Esophagus muscularis mucosa (tissue), 3 donors: ENCODE data around the gene PPP1R3C.

ENCODE experiments used
- POLR2A ChIP-seq: fragments of 450-650 bp; IDR thresholded peaks from one replicate; pipeline ENCODE4 v1.6.1; 2017; ENCODE audit warnings: antibody characterized with exemption, moderate library complexity, mild to moderate bottlenecking, low read depth
- POLR2AphosphoS5 ChIP-seq, 2 donors: sonication (generic); formaldehyde crosslinking; IDR thresholded peaks; one replicate each; pipeline ENCODE4 v1.6.1; 2017; ENCODE audit warnings: antibody characterized with exemption in 2 of 2
- TF ChIP-seq, protein P1 (sequence below), 3 experiments: fragments of 200-600 bp in 2 of 3; fragments of 450-650 bp in 1 of 3; sonication (generic) in 2 of 3; IDR thresholded peaks; one replicate each; pipeline ENCODE4 v1.5.1; 2017 to 2019; ENCODE audit warnings: antibody characterized with exemption in 3 of 3, mild to moderate bottlenecking in 2 of 3, moderate library complexity in 1 of 3

DNA sequence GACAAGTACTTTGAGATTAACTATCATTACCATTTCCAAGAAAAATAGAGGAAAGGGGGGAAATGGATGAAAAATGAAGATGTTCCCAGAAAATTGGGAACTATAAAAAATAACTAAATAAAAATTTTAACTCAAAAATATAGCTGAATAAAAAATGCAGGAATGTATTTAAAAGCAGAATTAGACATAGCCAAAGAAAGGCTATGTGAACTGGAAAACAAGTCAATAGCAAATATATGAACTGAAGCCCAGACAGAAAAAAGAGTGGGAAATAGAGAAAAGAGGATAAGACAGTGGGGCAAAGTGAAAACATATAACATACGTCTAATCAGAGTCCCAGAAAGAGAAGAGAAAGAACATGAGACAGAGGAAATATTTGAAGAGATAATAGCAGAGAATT lies 10.3 kb downstream of the PPP1R3C start:
- TF ChIP-seq, protein P1, sequence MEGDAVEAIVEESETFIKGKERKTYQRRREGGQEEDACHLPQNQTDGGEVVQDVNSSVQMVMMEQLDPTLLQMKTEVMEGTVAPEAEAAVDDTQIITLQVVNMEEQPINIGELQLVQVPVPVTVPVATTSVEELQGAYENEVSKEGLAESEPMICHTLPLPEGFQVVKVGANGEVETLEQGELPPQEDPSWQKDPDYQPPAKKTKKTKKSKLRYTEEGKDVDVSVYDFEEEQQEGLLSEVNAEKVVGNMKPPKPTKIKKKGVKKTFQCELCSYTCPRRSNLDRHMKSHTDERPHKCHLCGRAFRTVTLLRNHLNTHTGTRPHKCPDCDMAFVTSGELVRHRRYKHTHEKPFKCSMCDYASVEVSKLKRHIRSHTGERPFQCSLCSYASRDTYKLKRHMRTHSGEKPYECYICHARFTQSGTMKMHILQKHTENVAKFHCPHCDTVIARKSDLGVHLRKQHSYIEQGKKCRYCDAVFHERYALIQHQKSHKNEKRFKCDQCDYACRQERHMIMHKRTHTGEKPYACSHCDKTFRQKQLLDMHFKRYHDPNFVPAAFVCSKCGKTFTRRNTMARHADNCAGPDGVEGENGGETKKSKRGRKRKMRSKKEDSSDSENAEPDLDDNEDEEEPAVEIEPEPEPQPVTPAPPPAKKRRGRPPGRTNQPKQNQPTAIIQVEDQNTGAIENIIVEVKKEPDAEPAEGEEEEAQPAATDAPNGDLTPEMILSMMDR (IDR thresholded peaks at IDR 0.05), result no peak
- TF ChIP-seq POLR2A (no peak), POLR2AphosphoS5 (IDR thresholded peaks at IDR 0.05) (no peak)
